HG03575 (cell line): ENCODE measurements around the gene RXRA.

Experiments used
- ATAC-seq: cut with Tn5 transposase; IDR thresholded peaks from one replicate; pipeline ENCODE4 v1.9.1; 2021; ENCODE audit not compliant: unreplicated experiment, insufficient number of reproducible peaks, low FRiP score; ENCODE audit errors: extremely low read depth

Gene RXRA

DNA sequence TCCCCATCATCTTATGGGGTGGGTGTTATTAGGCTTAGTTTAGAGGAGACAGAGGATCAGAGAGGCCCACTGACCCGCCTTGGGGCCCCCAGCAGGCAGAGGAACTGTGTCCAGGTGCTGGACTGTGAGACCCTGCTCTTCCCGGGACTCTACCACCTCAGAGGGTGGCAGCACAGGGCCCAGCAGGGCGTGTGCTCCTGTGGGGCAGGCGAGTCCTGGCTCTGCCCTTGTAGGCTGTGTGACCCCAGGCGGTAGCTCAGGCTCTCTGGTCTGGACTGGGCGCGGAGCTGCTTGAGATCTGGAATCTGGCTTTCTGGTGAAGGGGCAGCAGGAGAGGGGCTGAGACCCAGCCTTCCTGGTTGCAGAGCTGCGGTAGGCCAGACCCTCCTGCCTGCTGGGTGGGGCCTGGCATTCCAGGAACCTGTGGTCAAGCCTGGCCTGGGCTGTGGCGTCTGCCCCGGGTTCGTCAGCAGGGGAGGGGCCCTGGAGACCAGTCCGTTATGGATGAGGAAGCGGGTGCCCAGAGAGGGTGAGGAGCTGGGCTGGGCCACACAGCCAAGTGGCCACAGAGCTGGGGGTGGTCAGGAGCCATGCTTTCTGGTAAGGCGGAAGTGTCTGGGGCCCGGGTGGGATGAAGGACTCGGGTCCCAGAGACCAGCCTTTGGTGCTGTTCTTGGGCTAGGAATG lies 46.5 kb downstream of the RXRA start:
- ATAC-seq: no peak

DNA sequence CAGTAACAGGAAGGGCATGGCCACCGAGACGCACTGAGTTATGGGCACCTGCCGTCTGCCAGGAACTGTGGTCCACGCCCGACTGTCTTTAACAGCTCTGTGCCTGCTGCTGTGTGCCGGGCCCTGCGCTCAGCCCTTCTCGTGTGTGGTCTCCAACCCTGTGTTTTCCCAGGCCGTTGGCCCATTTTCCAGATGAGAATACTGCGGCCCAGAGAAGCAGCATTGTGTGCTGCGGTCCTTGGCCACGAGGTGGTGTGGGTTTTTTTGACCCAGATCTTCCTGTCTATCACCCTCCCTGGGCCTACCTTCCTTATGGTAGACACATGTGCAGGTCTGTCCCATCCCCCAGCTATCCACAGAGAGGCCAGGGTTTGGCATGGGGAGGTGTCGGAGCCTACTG lies 47.0 kb downstream of the RXRA start:
- ATAC-seq: no peak

DNA sequence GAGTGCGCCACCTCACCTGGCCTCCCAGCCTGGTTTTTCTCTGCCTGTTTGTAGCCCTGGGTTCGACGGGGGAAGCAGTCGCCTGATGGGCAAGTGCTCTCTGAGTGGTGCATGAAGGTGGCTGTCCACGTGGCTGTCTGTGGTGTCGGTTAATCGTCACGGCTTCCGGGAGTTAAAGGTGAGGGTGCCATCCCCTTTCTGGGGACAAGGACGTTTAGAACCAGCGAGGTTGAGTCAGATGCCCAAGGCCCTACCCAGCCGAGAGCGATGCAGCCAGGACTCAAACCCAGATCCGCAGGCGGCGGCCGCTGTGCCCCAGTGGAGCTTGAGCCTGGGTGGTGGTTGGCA lies 47.7 kb downstream of the RXRA start:
- no peak for ATAC-seq

- ATAC-seq: no peak
These were observed 48.2 kb downstream of the RXRA start for GRCh38 chr9:134374301-134375010.

- ATAC-seq: no peak
These were observed 48.7 kb downstream of the RXRA start for GRCh38 chr9:134375011-134375390.

GRCh38 chr9:134375430-134376385 lies 49.5 kb downstream of the RXRA start:
- ATAC-seq: no peak

DNA sequence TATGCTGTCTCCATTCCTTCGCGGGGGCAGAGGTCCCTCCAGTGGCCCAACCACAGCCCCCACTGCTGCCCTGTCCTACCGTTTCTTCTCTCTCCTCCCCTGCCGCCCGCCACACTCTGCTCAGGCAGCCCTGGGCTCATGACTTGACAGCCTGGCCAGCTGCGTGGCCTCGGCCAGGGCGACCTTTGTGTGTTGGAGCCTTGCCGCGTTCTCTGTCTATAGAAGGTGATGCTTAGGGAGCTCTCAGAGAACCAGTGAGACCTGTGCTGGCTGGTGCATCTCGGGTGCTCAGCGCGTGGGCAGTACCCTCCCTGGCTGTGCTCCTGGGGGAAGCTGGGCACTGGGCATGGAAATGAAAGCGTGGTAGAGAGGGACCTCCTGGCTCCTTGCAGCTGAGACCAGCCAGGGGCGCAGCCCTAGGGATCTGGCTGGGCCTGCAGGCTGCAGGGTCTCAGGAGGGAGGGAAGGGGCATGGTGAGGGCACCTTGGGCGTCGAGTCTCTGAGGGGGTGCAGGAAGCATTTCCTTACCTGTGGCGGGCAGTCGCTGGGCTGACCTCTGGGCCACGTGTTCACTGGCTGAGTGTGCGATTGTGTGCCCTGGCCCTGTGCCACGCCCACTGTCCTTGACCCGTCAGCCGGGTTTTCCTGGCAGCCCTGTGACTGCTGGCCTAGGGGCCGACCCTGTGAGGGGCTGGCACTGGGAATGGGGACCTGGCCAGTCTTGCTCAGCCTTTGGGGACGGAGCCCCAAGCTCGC lies 50.3 kb downstream of the RXRA start:
- no peak for ATAC-seq

DNA sequence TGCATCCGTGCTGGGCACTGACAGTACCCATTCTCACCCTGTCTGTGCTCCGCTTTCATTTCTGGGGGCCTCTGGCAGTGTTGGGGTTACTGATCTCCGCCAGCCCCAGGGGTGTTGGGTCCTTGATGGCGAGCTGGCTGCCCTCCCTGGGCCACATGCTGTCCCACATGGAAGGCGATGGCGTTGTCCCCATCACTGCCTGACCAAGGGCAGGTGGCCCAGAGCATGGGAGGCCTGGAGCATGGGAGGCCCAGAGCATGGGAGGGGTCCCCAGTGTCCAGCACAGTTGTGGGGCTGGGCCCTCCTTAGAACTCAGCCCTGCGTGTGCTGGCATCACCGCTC lies 50.9 kb downstream of the RXRA start:
- ATAC-seq: no peak

GRCh38 chr9:134377976-134378375 lies 51.7 kb downstream of the RXRA start:
- no peak for ATAC-seq

DNA sequence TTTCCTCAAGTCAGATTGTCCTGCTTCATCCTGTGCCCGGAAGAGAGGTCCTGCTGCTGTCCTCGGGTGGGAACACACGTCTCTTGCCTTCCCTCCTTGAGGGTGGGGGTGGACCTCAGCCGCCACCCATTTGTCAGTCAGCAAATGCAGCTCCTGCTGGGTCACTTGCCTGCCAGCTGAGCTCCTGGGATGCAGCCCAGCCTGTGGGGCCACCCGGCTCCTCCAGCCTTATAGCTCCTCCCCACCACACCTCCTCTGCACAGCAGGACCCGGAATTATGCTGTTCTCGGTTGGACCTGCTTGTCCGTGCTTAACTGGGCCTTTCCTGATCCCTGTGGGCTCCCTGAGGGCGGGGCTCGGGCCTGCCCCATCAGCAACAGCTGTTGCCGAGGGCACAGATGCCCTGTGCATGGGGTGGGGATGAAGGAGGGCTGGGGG lies 52.7 kb downstream of the RXRA start:
- ATAC-seq: no peak

GRCh38 chr9:134379831-134380365 lies 53.6 kb downstream of the RXRA start:
- no peak for ATAC-seq

- ATAC-seq: no peak
These were observed 54.5 kb downstream of the RXRA start for GRCh38 chr9:134380542-134381271.

GRCh38 chr9:134381272-134381661 lies 55.0 kb downstream of the RXRA start:
- ATAC-seq: no peak

DNA sequence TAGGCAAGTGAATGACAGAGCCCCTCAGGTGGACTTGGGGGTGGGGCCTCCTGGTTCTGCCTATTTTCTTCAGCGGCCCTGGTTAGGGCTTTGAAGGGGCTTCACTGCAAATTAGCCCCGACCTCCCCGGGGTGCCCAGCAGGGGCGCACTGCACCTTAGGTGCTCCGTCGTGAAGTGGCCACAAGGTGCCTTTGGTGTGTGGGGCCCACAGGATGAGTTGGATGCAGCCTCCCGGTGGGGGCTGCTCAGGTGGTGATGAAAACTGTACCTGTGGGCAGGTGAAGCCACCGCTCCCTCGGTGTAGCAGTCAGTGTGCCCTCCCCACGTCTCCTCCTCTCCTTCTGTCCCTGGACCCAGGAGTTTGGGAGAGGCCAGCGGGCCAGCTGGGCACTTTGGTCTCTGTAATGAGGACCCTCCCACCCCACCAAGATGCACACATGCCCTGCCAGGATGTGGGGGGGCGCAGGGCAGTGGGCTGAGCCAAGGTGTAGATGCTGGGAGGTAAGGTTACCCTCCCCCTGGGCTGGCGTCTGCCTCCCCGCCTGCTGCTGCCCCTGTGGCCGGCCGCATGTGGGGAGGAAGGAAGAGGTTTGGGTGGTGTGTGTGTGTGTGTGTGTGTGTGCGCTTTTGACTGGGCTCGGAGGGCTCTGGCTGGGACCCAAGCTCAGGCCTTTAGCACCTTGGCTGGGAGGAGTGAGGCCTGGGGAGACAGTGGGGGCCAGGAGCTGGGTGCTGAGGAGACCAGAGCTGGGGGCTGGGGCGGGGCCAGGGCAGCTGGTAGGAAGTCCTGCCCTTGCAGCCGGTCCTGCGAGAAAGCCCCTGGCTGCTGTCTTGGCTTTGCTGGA lies 55.6 kb downstream of the RXRA start:
- no peak for ATAC-seq

DNA sequence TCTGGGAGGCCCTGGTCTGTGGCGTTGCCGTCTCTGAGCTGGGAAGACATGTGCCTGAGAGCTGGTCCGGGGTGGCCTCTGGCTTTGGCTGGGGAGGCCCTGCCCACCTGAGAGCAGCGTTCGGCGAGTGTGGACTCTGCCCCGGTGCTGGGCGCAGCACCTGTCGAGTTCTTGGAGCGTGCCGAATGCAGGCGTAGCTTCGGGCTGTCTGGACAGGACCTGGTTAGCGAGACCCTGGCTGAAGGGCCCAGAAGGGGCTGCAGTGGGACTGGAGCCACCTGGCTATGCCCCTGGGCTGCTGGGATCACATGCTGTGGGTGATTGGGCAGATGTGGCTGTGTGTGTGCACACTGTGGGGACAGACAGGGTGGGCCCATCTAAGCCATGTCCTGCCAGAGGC lies 56.5 kb downstream of the RXRA start:
- ATAC-seq: no peak

GRCh38 chr9:134383148-134383547 lies 56.9 kb downstream of the RXRA start:
- ATAC-seq: no peak

- ATAC-seq: no peak
These were observed 58.7 kb downstream of the RXRA start for GRCh38 chr9:134384811-134385479.
